ENCODE measurements around the gene DAPK1.

DNA sequence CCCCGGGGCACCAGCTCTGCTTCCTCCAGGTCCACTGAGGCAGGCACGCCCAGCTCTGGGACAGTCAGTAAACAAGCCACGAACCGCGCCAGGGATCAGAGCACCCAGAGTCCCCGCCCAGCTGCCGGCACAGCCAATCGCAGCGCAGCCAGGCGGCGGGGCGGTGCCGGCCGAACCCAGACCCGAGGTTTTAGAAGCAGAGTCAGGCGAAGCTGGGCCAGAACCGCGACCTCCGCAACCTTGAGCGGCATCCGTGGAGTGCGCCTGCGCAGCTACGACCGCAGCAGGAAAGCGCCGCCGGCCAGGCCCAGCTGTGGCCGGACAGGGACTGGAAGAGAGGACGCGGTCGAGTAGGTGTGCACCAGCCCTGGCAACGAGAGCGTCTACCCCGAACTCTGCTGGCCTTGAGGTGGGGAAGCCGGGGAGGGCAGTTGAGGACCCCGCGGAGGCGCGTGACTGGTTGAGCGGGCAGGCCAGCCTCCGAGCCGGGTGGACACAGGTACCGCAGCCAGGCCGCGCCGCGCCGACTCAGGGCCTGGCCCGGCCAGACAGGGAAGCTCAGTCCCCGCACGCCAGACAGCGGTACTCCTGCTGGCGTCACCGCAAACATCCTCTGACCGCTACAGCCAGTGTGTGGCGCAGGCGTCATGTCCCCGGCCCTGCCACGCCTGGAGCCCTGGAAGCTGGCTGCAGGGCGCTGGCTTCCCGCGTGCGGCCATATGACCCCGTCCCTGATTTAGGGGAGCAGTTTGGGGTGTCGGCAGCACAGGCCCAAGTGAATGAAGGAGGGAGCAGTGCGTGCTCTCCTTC is 228.4 kb downstream of the DAPK1 start, which contains the start of gene CTSL:
- TF ChIP-seq ZNF335 (tag by site-specific recombination; conservative IDR thresholded peaks at IDR 0.05), result peak; percentile 99
- peak; percentile 90 for TF ChIP-seq CTCF (tag by site-specific recombination; IDR thresholded peaks at IDR 0.05)
- TF ChIP-seq ZSCAN30 (tag by site-specific recombination; IDR thresholded peaks at IDR 0.05), result no peak; the same call in 1 of the 2 replicates
- no peak for TF ChIP-seq ZNF274 (IDR thresholded peaks at IDR 0.05; ENCODE audit: low read length)
- no peak for TF ChIP-seq ZNF274 (tag by site-specific recombination; IDR thresholded peaks at IDR 0.05; ENCODE audit: borderline replicate concordance)
- TF ChIP-seq, protein P1, sequence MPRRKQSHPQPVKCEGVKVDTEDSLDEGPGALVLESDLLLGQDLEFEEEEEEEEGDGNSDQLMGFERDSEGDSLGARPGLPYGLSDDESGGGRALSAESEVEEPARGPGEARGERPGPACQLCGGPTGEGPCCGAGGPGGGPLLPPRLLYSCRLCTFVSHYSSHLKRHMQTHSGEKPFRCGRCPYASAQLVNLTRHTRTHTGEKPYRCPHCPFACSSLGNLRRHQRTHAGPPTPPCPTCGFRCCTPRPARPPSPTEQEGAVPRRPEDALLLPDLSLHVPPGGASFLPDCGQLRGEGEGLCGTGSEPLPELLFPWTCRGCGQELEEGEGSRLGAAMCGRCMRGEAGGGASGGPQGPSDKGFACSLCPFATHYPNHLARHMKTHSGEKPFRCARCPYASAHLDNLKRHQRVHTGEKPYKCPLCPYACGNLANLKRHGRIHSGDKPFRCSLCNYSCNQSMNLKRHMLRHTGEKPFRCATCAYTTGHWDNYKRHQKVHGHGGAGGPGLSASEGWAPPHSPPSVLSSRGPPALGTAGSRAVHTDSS (tag by site-specific recombination; IDR thresholded peaks at IDR 0.05), result no peak
